ENCODE measurements around the gene SPOCK1. TPM values are rescaled to one million over a fixed set of nuclear protein-coding genes. Genes with fewer than 3 reads are reported as not detected.

Gene SPOCK1
- total and polyA plus RNA-seq, 4 donors, result 0.07 to 0.18 (median 0.17) TPM; not detected in 1

DNA sequence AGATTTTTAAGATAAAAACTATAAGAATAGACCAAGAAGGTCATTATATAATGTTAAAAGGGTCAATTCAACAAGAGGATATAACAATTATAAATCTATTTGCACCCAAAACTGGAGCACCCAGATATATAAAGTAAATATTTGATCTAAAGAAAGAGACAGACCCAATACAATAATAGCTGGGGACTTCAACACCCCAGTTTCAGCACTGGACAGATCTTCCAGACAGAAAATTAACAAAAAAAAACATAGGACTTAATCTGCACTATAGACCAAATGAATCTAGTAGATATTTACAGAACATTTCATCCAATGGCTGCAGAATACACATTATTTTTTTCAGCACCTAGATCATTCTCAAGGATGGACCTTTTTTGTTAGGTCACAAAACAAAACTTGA, 331.9 kb downstream of the SPOCK1 start:
- no peaks in the 10 kb centered on the region for H3K27me3 ChIP-seq (ENCODE audit: control insufficient read depth in 4 of 4, insufficient read depth in 4 of 4, low read length in 3 of 4)
- no peak overlapping the region for H3K27ac ChIP-seq (ENCODE audit: low read depth in 1 of 2, low read length in 2 of 2)
- no peak for DNase-seq (ENCODE audit: low spot score)
- no peaks in the 10 kb centered on the region for H3K9me3 ChIP-seq (ENCODE audit: control insufficient read depth in 4 of 4, low read length in 3 of 4)
- H3K4me3 ChIP-seq (ENCODE audit: low read depth in 1 of 3, low read length in 3 of 3), result no peak overlapping the region
- no peak overlapping the region for H3K9ac ChIP-seq (ENCODE audit: low read depth in 1 of 2, low read length in 2 of 2)
- TF ChIP-seq NR2F2 (IDR thresholded peaks at IDR 0.05) (no peak), HNF4G (IDR thresholded peaks at IDR 0.05) (no peak), REST (IDR thresholded peaks at IDR 0.05) (no peak), HNF4A (conservative IDR thresholded peaks at IDR 0.05) (no peak), JUND (IDR thresholded peaks at IDR 0.05) (no peak), FOXA1 (IDR thresholded peaks at IDR 0.05) (no peak), YY1 (IDR thresholded peaks at IDR 0.05) (no peak), TAF1 (conservative IDR thresholded peaks at IDR 0.05) (no peak), CTCF (IDR thresholded peaks at IDR 0.05; ENCODE audit: low read depth, low read length, missing input control) (no peak)
- no peaks in the 10 kb centered on the region for H3K4me1 ChIP-seq (ENCODE audit: control insufficient read depth in 4 of 4, insufficient read depth in 4 of 4, low read length in 3 of 4)
- no peaks in the 10 kb centered on the region for H3K36me3 ChIP-seq (ENCODE audit: control insufficient read depth in 4 of 4, insufficient read depth in 3 of 4, low read depth in 1 of 4, low read length in 3 of 4)

DNA sequence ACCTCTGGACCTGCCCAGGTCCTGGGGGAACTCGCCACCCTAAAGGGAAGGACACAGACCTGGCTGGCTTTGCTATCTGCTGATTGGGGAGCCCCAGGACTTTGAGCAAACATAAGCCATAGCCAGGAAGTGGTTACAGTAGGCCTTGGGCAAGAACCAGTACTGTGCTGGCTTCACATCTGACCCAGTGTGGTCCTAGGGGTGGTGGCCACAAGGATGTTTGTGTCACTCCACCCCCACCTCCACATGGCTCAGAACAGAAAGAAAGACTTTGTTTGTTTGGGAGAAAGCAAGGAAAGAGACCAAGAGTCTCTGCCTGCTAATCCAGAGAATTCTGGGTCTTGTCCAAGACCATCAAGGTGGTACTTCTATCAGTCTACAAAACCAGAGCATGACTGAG, 334.2 kb downstream of the SPOCK1 start:
- H3K27me3 ChIP-seq (ENCODE audit: control insufficient read depth in 4 of 4, insufficient read depth in 4 of 4, low read length in 3 of 4), result no peaks in the 10 kb centered on the region

More for the DNA sequence above, 334.2 kb downstream of the SPOCK1 start:
- H3K9me3 ChIP-seq (ENCODE audit: control insufficient read depth in 4 of 4, low read length in 3 of 4), result no peaks in the 10 kb centered on the region
- 81% methylated on average over 1 of the region's 1 CpG for WGBS
- no peak for DNase-seq (ENCODE audit: low spot score)
- no peak overlapping the region for H3K27ac ChIP-seq (ENCODE audit: low read depth in 1 of 2, low read length in 2 of 2)
- no peaks in the 10 kb centered on the region for H3K4me1 ChIP-seq (ENCODE audit: control insufficient read depth in 4 of 4, insufficient read depth in 4 of 4, low read length in 3 of 4)
- no peak for TF ChIP-seq SP1 (IDR thresholded peaks at IDR 0.05)
- no peak for TF ChIP-seq CTCF (IDR thresholded peaks at IDR 0.05; ENCODE audit: low read depth, low read length, missing input control)
- no peak for TF ChIP-seq EGR1 (IDR thresholded peaks at IDR 0.05; ENCODE audit: low read depth in 2 of 2)
- TF ChIP-seq RAD21 (IDR thresholded peaks at IDR 0.05), result no peak
- TF ChIP-seq JUND (IDR thresholded peaks at IDR 0.05), result no peak
- TF ChIP-seq GABPA (IDR thresholded peaks at IDR 0.05 in 1 of 2, conservative IDR thresholded peaks at IDR 0.05 in 1 of 2), result no peak
- TF ChIP-seq TAF1 (conservative IDR thresholded peaks at IDR 0.05), result no peak
- TF ChIP-seq HNF4A (conservative IDR thresholded peaks at IDR 0.05), result no peak
- TF ChIP-seq RXRA (IDR thresholded peaks at IDR 0.05), result no peak
- TF ChIP-seq FOXA1 (IDR thresholded peaks at IDR 0.05), result no peak
- no peak for TF ChIP-seq FOXA2 (IDR thresholded peaks at IDR 0.05)
- H3K4me3 ChIP-seq (ENCODE audit: low read depth in 1 of 3, low read length in 3 of 3), result no peak overlapping the region
- H3K36me3 ChIP-seq (ENCODE audit: control insufficient read depth in 4 of 4, insufficient read depth in 3 of 4, low read depth in 1 of 4, low read length in 3 of 4), result no peaks in the 10 kb centered on the region
- no peak overlapping the region for H3K9ac ChIP-seq (ENCODE audit: low read depth in 1 of 2, low read length in 2 of 2)
